Osteoblast (primary cell): ENCODE results near the gene ZDHHC7. TPM values are rescaled to one million over a fixed set of nuclear protein-coding genes. Genes with fewer than 3 reads are reported as not detected.
A peak's percentile ranks its signal among the peaks of the same experiment; 100 is the strongest.

Source experiments
- DNase-seq: peaks from one replicate; pipeline ENCODE4 v3.0.0; 2011; ENCODE audit warnings: low spot score, mixed read lengths; ENCODE audit not compliant: insufficient read length; ENCODE audit errors: missing footprints
- H2AFZ ChIP-seq: 2 replicates; pipeline ENCODE4 v1.6.0; 2011; ENCODE audit warnings: mild to moderate bottlenecking, low read length
- H3K27ac ChIP-seq: 2 replicates; pipeline ENCODE4 v1.5.1; 2011; ENCODE audit warnings: mild to moderate bottlenecking, low read depth, low read length, moderate library complexity
- H3K27me3 ChIP-seq: 2 replicates; pipeline ENCODE4 v1.6.0; 2012; ENCODE audit warnings: mild to moderate bottlenecking, control low read depth, inconsistent platforms, low read length, moderate library complexity; ENCODE audit not compliant: insufficient read depth
- H3K36me3 ChIP-seq: 2 replicates; pipeline ENCODE4 v1.5.1; 2011; ENCODE audit warnings: mild to moderate bottlenecking, low read length, control low read depth, moderate library complexity; ENCODE audit not compliant: insufficient read depth
- H3K4me1 ChIP-seq: 2 replicates; pipeline ENCODE4 v1.5.1; 2011; ENCODE audit warnings: mild to moderate bottlenecking, low read length, control low read depth, moderate library complexity; ENCODE audit not compliant: insufficient read depth
- H3K4me2 ChIP-seq: 2 replicates; pipeline ENCODE4 v1.6.0; 2011; ENCODE audit warnings: mild to moderate bottlenecking, low read length; ENCODE audit not compliant: insufficient read depth
- H3K4me3 ChIP-seq: fragments of 200-600 bp; sonication (generic); 3 replicates; pipeline ENCODE4 v1.5.1; 2012; ENCODE audit warnings: mild to moderate bottlenecking, low read length, inconsistent platforms; ENCODE audit not compliant: insufficient read depth
- H3K79me2 ChIP-seq: 2 replicates; pipeline ENCODE4 v1.6.0; 2012; ENCODE audit warnings: mild to moderate bottlenecking, low read length, control low read depth, inconsistent platforms; ENCODE audit not compliant: insufficient read depth
- H3K9me3 ChIP-seq: 2 replicates; pipeline ENCODE4 v1.5.1; 2011; ENCODE audit warnings: low read depth, low read length, control low read depth
- H4K20me1 ChIP-seq: 2 replicates; pipeline ENCODE4 v1.6.0; 2012; ENCODE audit warnings: mild to moderate bottlenecking, low read length, control low read depth; ENCODE audit not compliant: insufficient read depth
- total RNA-seq: library from RNA; depleted of rRNA; stranded (reverse); fragments of >200 nt; gene quantifications from 2 replicates; pipeline ENCODE4 v1.2.3, GENCODE V29; 2012
- TF ChIP-seq, protein P1 (sequence below): IDR thresholded peaks from 2 replicates; pipeline ENCODE4 v1.5.1; 2011; ENCODE audit warnings: mild to moderate bottlenecking, low read depth, low read length, moderate library complexity; ENCODE audit errors: extremely low read depth

ZDHHC7 gene
- total RNA-seq, 1 donor: 134 TPM

DNA sequence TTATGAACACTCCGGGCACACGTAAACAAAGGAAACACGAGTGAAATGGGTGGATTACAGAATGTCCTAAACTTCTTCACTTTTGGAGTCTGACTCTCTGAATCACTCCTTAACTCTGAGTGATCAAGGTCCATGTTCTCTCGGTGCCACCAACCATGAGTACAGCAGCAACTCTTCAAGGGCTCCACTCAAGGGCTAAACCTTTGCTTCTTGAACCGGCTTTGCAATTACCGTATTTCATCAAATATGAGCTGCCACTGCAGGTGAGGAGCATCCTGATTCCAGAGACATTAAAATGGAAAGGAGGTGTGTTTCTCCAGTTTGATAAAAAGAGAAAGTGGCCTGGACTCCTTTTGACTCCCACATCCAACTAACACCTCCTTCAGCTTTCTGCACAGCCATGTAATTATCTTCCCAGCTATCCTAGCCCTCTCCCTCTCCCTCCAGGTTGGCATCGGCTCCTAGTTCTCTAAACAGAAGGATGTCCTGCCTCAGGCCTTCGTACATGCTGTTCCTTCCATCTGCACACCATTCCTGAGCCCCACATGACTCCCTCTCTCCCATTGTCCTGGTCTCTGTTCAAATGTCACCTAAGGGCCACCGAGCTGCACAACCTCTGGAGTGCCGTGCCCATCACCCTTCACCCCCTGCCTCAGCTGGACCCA, 61.4 kb downstream of the ZDHHC7 start:
- H3K4me2 ChIP-seq: no peak overlapping the region
- no peak overlapping the region for H3K4me3 ChIP-seq
- H2AFZ ChIP-seq: no peak overlapping the region
- H3K79me2 ChIP-seq: no peaks in the 10 kb centered on the region
- no peaks in the 10 kb centered on the region for H3K4me1 ChIP-seq
- H3K9me3 ChIP-seq: no peaks in the 10 kb centered on the region
- no peaks in the 10 kb centered on the region for H4K20me1 ChIP-seq
- no peak overlapping the region for H3K27ac ChIP-seq
- TF ChIP-seq, protein P1, sequence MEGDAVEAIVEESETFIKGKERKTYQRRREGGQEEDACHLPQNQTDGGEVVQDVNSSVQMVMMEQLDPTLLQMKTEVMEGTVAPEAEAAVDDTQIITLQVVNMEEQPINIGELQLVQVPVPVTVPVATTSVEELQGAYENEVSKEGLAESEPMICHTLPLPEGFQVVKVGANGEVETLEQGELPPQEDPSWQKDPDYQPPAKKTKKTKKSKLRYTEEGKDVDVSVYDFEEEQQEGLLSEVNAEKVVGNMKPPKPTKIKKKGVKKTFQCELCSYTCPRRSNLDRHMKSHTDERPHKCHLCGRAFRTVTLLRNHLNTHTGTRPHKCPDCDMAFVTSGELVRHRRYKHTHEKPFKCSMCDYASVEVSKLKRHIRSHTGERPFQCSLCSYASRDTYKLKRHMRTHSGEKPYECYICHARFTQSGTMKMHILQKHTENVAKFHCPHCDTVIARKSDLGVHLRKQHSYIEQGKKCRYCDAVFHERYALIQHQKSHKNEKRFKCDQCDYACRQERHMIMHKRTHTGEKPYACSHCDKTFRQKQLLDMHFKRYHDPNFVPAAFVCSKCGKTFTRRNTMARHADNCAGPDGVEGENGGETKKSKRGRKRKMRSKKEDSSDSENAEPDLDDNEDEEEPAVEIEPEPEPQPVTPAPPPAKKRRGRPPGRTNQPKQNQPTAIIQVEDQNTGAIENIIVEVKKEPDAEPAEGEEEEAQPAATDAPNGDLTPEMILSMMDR: no peak
- H3K27me3 ChIP-seq: no peaks in the 10 kb centered on the region
- no peaks in the 10 kb centered on the region for H3K36me3 ChIP-seq
- DNase-seq: peak; percentile 45

DNA sequence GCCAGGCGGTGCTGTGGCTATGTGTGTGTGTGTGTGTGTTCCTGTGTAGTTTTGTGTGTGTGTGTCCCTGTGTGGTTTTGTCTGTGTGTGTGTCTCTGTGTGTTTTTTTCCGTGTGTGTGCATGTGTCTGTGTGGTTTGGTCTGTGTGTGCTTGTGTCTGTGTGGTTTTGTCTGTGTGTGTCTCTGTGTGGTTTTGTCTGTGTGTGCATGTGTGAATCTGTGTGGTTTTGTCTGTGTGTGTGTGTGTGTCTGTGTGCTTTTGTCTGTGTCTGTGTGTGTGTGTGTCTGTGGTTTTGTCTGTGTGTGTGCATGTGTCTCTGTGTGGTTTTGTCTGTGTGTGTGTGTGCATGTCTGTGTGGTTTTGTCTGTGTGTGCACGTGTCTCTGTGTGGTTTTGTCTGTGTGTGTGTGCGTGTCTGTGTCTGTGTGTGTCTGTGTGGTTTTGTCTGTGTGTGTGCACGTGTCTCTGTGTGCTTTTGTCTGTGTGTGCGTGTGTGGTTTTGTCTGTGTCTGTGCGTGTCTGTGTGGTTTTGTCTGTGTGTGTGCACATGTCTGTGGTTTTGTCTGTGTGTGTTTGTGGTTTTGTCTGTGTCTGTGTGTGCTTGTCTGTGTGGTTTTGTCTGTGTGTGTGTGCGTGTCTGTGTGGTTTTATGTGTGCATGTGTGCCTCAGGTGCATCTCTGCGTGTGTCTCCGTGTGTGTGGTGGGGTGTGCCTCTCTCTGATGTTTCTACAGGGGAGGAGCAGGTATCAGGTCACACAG, 62.3 kb downstream of the ZDHHC7 start:
- H4K20me1 ChIP-seq: no peaks in the 10 kb centered on the region
- TF ChIP-seq, protein P1: no peak
- no peak overlapping the region for H3K4me2 ChIP-seq
- no peaks in the 10 kb centered on the region for H3K4me1 ChIP-seq
- H3K79me2 ChIP-seq: no peaks in the 10 kb centered on the region
- H3K4me3 ChIP-seq: no peak overlapping the region
- H3K27ac ChIP-seq: no peak overlapping the region
- no peaks in the 10 kb centered on the region for H3K9me3 ChIP-seq
- DNase-seq: peak; percentile 32
- no peaks in the 10 kb centered on the region for H3K36me3 ChIP-seq
- H2AFZ ChIP-seq: no peak overlapping the region
- H3K27me3 ChIP-seq: no peaks in the 10 kb centered on the region

DNA sequence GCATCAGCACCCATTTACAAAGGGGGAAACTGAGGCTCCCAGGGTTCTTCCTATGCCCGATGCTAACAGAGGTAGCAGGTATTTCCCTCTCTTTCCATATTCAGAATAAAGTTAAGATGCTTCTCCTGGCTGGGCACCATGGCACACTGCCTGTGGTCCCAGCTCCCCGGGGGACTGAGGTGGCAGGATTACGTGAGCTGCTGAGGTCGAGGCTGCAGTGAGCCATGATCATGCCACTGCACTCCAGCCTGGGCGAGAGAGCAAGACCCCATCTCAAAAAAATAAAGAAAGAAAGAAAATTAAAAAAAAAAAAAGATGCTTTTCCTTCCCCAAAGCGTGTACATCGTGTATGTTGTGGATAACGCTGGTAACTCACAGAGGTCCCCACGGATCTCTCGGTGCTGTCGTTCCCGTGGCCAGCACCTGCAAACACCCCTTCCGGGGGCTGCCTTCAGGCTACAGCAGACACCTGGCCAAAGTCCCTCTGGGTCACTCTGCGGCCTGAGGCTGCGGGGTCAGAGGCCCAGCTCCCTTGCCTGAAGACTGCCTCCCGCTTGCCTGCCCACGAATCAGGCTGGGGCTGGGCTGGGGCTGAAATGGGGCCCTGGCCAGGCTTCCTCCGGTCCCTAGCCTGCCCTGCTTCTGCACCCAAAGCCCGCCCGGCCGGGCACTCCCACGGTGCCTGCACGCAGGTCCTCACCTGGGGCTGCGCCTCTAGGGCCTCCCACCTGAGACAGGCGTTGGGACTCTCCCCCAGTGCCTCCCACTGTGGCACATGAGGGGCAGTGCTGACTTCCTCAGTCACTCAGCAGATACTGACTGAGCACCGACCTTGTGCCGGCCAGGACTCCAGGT, 63.1 kb downstream of the ZDHHC7 start:
- no peaks in the 10 kb centered on the region for H3K27me3 ChIP-seq

More for the DNA sequence above, 63.1 kb downstream of the ZDHHC7 start:
- H3K9me3 ChIP-seq: no peaks in the 10 kb centered on the region
- H3K4me3 ChIP-seq: no peak overlapping the region
- no peak overlapping the region for H2AFZ ChIP-seq
- H4K20me1 ChIP-seq: no peaks in the 10 kb centered on the region
- no peaks in the 10 kb centered on the region for H3K4me1 ChIP-seq
- H3K36me3 ChIP-seq: no peaks in the 10 kb centered on the region
- peak; percentile 79 for DNase-seq
- no peak overlapping the region for H3K4me2 ChIP-seq
- H3K79me2 ChIP-seq: no peaks in the 10 kb centered on the region
- H3K27ac ChIP-seq: no peak overlapping the region
- TF ChIP-seq, protein P1: no peak
